Right ventricle myocardium inferior (tissue), 1 donor: ENCODE data around the gene RAB35. TPM values are rescaled to one million over a fixed set of nuclear protein-coding genes. Genes with fewer than 3 reads are reported as not detected.
"Not testable (repeated sequence)": the region's sequence is repeated elsewhere in the genome, so short reads cannot be mapped to it uniquely, and the experiment has no call there.

Source experiments
- ATAC-seq: fragments of 200-7000 bp; cut with Tn5 transposase; one replicate; pipeline ENCODE4 v1.9.1; 2020; ENCODE audit warnings: mild to moderate bottlenecking, moderate library complexity
- DNase-seq: peaks from one replicate; pipeline ENCODE4 v3.0.0; 2021; ENCODE audit errors: missing footprints
- intact Hi-C: fragments of 100-400 bp; cut with DNase I; formaldehyde crosslinking; loops from one replicate; pipeline ENCODE4 v1.11.0; 2022
- microRNA-seq: library from miRNA; unstranded; fragments of <30 nt; microRNA quantifications from one replicate; pipeline ENCODE4 v1.2.0, GENCODE V29; 2020
- total RNA-seq: library from RNA; stranded (reverse); fragmentation: NEBNext Ultra II Directional; extraction: Animal tissue kit (Norgen Biotek cat#: 25700); gene quantifications from one replicate; pipeline ENCODE4 v1.2.1, GENCODE V29; 2021
- donor health status: DM: no; HTN: yes; CAD: no; lungs with severe emphysema.

RAB35 gene
- total RNA-seq, 1 donor from 2014 or later = 25.6 TPM

- ATAC-seq, intact Hi-C loops, DNase-seq: not testable (repeated sequence)
Observed at GRCh38 chr12:120045367-120045766, 71.2 kb downstream of the RAB35 start.

Small RNAs within 50 kb of the gene (microRNA-seq; reads per million reads assigned to microRNA genes)
- gene MIR4498 = not detected

Other genes starting within 250 kb of the RAB35 start
- gene CIT, start 239.4 kb downstream of the RAB35 start, total RNA-seq = 1.1 TPM
- gene BICDL1, start 127.5 kb downstream of the RAB35 start, total RNA-seq = 0.87 TPM
- 35.7 TPM for gene GCN1, start 78.0 kb upstream of the RAB35 start, total RNA-seq
- gene RPLP0, start 84.4 kb upstream of the RAB35 start, total RNA-seq = 892 TPM
- gene PXN, start 149.0 kb upstream of the RAB35 start, total RNA-seq = 63.7 TPM
- gene RNU4-2, start 175.2 kb upstream of the RAB35 start, total RNA-seq = 12,991 TPM
- gene RNU4-1, start 176.5 kb upstream of the RAB35 start, total RNA-seq = 1,499 TPM
- 9.0 TPM for gene SIRT4, start 185.6 kb upstream of the RAB35 start, total RNA-seq
- not detected for gene PLA2G1B, start 211.0 kb upstream of the RAB35 start, total RNA-seq